HepG2 (cell line): Measurements from ENCODE around the gene TAF6. TPM values are rescaled to one million over a fixed set of nuclear protein-coding genes. Genes with fewer than 3 reads are reported as not detected.

ENCODE experiments used
- ARNT2 ChIP-seq: sonication (generic); formaldehyde crosslinking; IDR thresholded peaks from 2 replicates; pipeline ENCODE4 v1.8.0; 2022; ENCODE audit warnings: mild to moderate bottlenecking, low read depth, missing genetic modification reagents, moderate library complexity
- CEBPZ ChIP-seq: IDR thresholded peaks from 2 replicates; pipeline ENCODE4 v1.6.1; 2012; ENCODE audit warnings: low read length, improper control_type of control experiment
- DPF2 ChIP-seq: sonication (generic); formaldehyde crosslinking; IDR thresholded peaks from 2 replicates; pipeline ENCODE4 v1.4.0; 2020; ENCODE audit warnings: mild to moderate bottlenecking, low read depth, missing genetic modification reagents, borderline replicate concordance
- E2F5 ChIP-seq: sonication (generic); formaldehyde crosslinking; conservative IDR thresholded peaks from 2 replicates; pipeline ENCODE4 v1.4.0; 2020; ENCODE audit warnings: missing genetic modification reagents
- ELF4 ChIP-seq: sonication (generic); formaldehyde crosslinking; IDR thresholded peaks from 2 replicates; pipeline ENCODE4 v1.5.0; 2020; ENCODE audit warnings: missing genetic modification reagents, mild to moderate bottlenecking, moderate library complexity, borderline replicate concordance
- FOXK2 ChIP-seq: fragments of 450-650 bp; IDR thresholded peaks from 2 replicates; pipeline ENCODE4 v1.6.1; 2016
- MNT ChIP-seq: fragments of 450-650 bp; IDR thresholded peaks from 2 replicates; pipeline ENCODE4 v1.6.1; 2016
- POLR2A ChIP-seq, 2 experiments: IDR thresholded peaks; 2 replicates each; pipeline ENCODE4 v1.6.1; 2011; ENCODE audit warnings: low read depth in 2 of 2, low read length in 2 of 2, mild to moderate bottlenecking in 1 of 2, moderate library complexity in 1 of 2; ENCODE audit not compliant: insufficient read depth in 1 of 2
- POLR2G ChIP-seq: fragments of 200-400 bp; formaldehyde crosslinking; IDR thresholded peaks from 2 replicates; pipeline ENCODE4 v1.6.1; 2018; ENCODE audit warnings: mild to moderate bottlenecking, low read depth, low read length, moderate library complexity
- RBFOX2 ChIP-seq: fragments of 200-400 bp; formaldehyde crosslinking; IDR thresholded peaks from 2 replicates; pipeline ENCODE4 v1.6.1; 2017; ENCODE audit warnings: low read depth, mild to moderate bottlenecking, low read length
- ZNF292 ChIP-seq: sonication (generic); formaldehyde crosslinking; IDR thresholded peaks from 2 replicates; pipeline ENCODE4 v1.8.1; 2022; ENCODE audit warnings: mild to moderate bottlenecking, low read depth, missing genetic modification reagents, borderline replicate concordance
- ZNF331 ChIP-seq: sonication (generic); formaldehyde crosslinking; IDR thresholded peaks from 2 replicates; pipeline ENCODE4 v1.4.0; 2020; ENCODE audit warnings: missing genetic modification reagents
- ZNF513 ChIP-seq: sonication (generic); formaldehyde crosslinking; conservative IDR thresholded peaks from 2 replicates; pipeline ENCODE4 v1.5.0; 2020; ENCODE audit warnings: missing genetic modification reagents
- ZSCAN21 ChIP-seq: sonication (generic); formaldehyde crosslinking; IDR thresholded peaks from 2 replicates; pipeline ENCODE4 v1.8.0; 2022; ENCODE audit warnings: mild to moderate bottlenecking, missing genetic modification reagents, moderate library complexity, borderline replicate concordance
- polyA plus RNA-seq, 8 experiments: library from polyadenylated mRNA; depleted of rRNA in 3 of 8; stranded (reverse) in 7 of 8; unstranded in 1 of 8; fragments of >200 nt; fragmentation: Illumina TruSeq in 4 of 8; extraction: Trizol in 4 of 8; gene quantifications; 2 replicates each; pipeline versions ENCODE4 v1.2.1 to v1.2.3, GENCODE V29; 2011 to 2016; ENCODE audit warnings: low read depth in 4 of 8, missing spikeins in 1 of 8, mixed read lengths in 1 of 8; ENCODE audit not compliant: insufficient read depth in 1 of 8
- total RNA-seq, 5 experiments: library from RNA; depleted of rRNA; stranded (reverse); fragments of >200 nt; fragmentation: Illumina TruSeq; extraction: Trizol; gene quantifications; 2 replicates each; pipeline ENCODE4 v1.2.3, GENCODE V29; 2016; ENCODE audit warnings: low read depth in 1 of 5

The TAF6 gene
- total and polyA plus RNA-seq, 2 of the 13 experiments (the other 11 are each of a cell fraction or from before 2014, with no cell fraction given): 12.9 to 18.8 TPM

- TF ChIP-seq E2F5 (CRISPR knock-in tag) (no peak), ZNF292 (CRISPR knock-in tag) (no peak), CEBPZ (no peak), ZNF513 (CRISPR knock-in tag) (no peak), RBFOX2 (peak; percentile 18; the same call in 1 of the 2 replicates), FOXK2 (no peak), DPF2 (no peak), POLR2A (IDR thresholded peaks at IDR 0.05; ENCODE audit: insufficient read depth in 1 of 2, low read depth in 2 of 2, low read length in 2 of 2) (peak in 1 of 2 experiments; percentile 58; a peak in 3 of 4 replicates), ZNF331 (CRISPR knock-in tag) (no peak), ELF4 (CRISPR knock-in tag) (no peak), ARNT2 (CRISPR knock-in tag) (no peak), POLR2G (peak; percentile 49; the same call in 1 of the 2 replicates), MNT (0 out of 2 replicates have a peak, but pooled peaks have one; percentile 15), ZSCAN21 (CRISPR knock-in tag) (no peak)
Observed at GRCh38 chr7:100093925-100094486, 25.2 kb downstream of the TAF6 start (continued).
